Measurements from ENCODE around the gene LRRK1. TPM values are rescaled to one million over a fixed set of nuclear protein-coding genes. Genes with fewer than 3 reads are reported as not detected.

Gene LRRK1
- polyA plus RNA-seq, 2 of the 4 experiments (the other 2 are of a cell fraction), result 12.2 to 17.7 TPM

- no peak for TF ChIP-seq RARB (CRISPR knock-in tag; IDR thresholded peaks at IDR 0.05)
Measured at GRCh38 chr15:101044625-101045235, 125.6 kb downstream of the LRRK1 start (continued).

GRCh38 chr15:101045236-101045646 lies 126.1 kb downstream of the LRRK1 start:
- no peaks in the 10 kb centered on the region for H3K9me3 ChIP-seq
- CTCF ChIA-PET, result interaction anchor here (0.9 kb wide), 2 partner anchors 37 to 213 kb away, joined by 3 read pairs; no protein-coding TSS in a partner anchor
- POLR2A ChIA-PET, result no interaction called here
- DNase-seq (ENCODE audit: low read depth in 1 of 2, low spot score in 1 of 2), result no peak
- 95% methylated on average over 14 of the region's 14 CpGs for WGBS (ENCODE audit: missing lambda C conversion rate)
- H3K4me2 ChIP-seq, result no peak overlapping the region
- no peak for TF ChIP-seq HDAC2 (IDR thresholded peaks at IDR 0.05)
- no peak for TF ChIP-seq EP300 (IDR thresholded peaks at IDR 0.05)
- no peak for TF ChIP-seq BCL3 (IDR thresholded peaks at IDR 0.05)
- TF ChIP-seq CTCF (IDR thresholded peaks at IDR 0.05), result no peak
- no peak for TF ChIP-seq SMC3 (IDR thresholded peaks at IDR 0.05)
- TF ChIP-seq CBX2 (IDR thresholded peaks at IDR 0.05; ENCODE audit: borderline replicate concordance, low read depth), result no peak
- no peak for TF ChIP-seq HEYL (CRISPR knock-in tag; IDR thresholded peaks at IDR 0.05)
- TF ChIP-seq CEBPB (IDR thresholded peaks at IDR 0.05), result no peak
- TF ChIP-seq RARB (CRISPR knock-in tag; IDR thresholded peaks at IDR 0.05), result no peak
- no peak for TF ChIP-seq ESRRA (IDR thresholded peaks at IDR 0.05; ENCODE audit: borderline replicate concordance, low read length)
- no peak for TF ChIP-seq RNF2 (IDR thresholded peaks at IDR 0.05; ENCODE audit: borderline replicate concordance, low read depth)
- no peak for TF ChIP-seq ZFP36 (IDR thresholded peaks at IDR 0.05; ENCODE audit: borderline replicate concordance, partially characterized antibody)
- no peak for TF ChIP-seq RAD21 (conservative IDR thresholded peaks at IDR 0.05 in 1 of 2, IDR thresholded peaks at IDR 0.05 in 1 of 2)
- TF ChIP-seq RFX5 (IDR thresholded peaks at IDR 0.05), result no peak
- no peak for TF ChIP-seq ELK1 (IDR thresholded peaks at IDR 0.05; ENCODE audit: low read depth, low read length)
- TF ChIP-seq REST (IDR thresholded peaks at IDR 0.05), result no peak
- no peak for TF ChIP-seq JUNB (IDR thresholded peaks at IDR 0.05)
- no peak overlapping the region for H3K27ac ChIP-seq
- H3K4me1 ChIP-seq, result no peaks in the 10 kb centered on the region
- FAIRE-seq, result no peak
- H3K4me3 ChIP-seq, result no peak overlapping the region
- no peak for ATAC-seq

Measured in A549 (cell line).